ENCODE data around the gene MTUS2. TPM values are rescaled to one million over a fixed set of nuclear protein-coding genes. Genes with fewer than 3 reads are reported as not detected.

Gene MTUS2
- 1 to 10 TPM in 3 of 4 donors, under 1 TPM in 1; 0.74 to 6.2 (median 1.6) TPM for polyA plus RNA-seq (ENCODE audit: insufficient read length in 4 of 4)

DNA sequence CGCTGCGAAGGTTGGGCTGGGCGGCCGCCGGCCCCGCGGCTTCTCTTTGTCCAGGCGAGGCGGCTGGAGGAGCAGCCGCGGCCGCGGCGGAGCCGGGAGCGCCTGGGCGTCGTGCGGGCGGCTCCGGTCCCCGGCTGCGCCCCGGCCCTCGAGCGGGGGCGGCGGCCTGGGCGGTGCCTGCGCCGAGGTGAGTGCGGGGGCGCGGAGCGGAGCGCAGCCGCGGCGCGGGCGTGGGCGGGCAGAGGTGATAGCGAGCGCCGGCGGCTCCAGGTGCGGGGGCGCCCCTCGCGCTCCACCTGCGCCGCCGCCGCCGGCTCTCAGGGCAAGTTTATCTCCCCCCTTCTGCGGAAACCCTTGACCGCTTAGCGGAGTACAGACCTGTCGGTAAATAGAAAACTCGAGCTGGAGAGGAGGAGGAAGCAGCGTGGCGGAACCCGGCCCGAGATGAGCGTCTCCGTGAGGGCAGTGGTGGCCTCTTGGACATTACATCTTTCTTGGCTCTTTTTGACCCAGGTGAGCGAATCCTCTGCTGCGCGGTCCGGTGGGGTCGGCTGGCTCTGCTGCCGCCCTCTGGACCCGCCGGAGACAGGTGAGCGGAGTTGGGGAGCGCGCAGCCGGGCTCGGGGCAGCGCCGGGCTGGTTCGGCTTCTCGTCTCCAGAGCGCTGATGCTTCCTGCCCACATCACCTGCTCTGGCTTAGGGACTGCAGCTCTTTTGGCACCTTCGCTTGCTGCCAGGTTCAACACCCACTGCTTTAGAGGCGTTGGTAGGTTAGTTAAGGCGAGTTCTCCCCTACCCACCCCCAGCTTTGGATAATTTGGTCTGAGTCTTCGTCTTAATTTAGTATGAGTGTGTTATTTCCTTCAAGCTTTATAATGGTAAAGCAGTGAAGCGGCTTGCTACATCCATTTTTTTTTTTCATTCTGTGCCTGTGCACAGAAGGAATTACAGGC is at the start of gene MTUS2:
Gene MTUS2 (plus strand): TSS at position 241 of the 953 bp plus-strand sequence.
- peak in 2 of 4 donors; percentile 4 to 8 for DNase-seq (ENCODE audit: low read depth in 4 of 4, low spot score in 3 of 4)

- DNase-seq (ENCODE audit: low read depth in 4 of 4, low spot score in 3 of 4): no peak
Observed at GRCh38 chr13:28778308-28779215, 41.6 kb upstream of the MTUS2 start.

DNA sequence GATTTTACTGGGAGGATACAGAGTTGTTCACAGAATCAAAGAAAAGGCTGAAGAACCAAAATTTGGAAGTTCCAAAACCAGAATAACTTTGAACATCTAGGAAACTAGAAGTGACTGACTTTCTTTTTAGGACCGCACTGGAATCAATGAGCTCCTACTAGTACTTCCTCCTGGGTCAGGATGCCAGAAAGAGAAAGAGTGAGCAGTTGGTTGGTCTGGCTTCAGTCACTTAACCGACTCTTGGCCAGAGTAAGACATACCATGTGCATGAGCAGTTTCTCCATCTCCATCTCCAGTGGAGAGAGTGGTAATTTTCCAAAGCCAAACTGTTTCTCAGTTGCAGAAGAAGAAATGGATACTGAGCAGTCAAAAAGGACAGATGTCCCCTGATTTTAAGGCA is 27.1 kb upstream of the MTUS2 start:
- no peak for DNase-seq (ENCODE audit: low read depth in 4 of 4, low spot score in 3 of 4)

DNA sequence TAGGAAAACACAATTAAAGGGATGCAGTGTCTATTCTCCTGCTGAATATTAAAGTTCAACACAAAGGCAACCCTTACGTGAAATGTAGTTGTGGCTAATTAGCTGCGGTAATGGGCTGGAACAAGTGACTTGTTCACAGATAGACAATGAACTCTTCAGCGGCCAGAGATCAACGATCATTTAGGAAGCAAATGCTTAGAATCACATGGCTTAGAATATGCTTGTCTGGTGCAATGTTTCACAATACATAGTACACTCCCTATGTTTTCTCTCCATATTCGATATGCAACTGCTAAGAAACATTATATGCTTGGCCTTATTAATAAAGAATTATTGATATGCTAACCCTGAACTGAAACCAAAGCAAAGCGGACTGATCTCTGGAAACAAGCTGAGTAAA is 25.7 kb upstream of the MTUS2 start:
- DNase-seq (ENCODE audit: low read depth in 4 of 4, low spot score in 3 of 4): no peak

DNA sequence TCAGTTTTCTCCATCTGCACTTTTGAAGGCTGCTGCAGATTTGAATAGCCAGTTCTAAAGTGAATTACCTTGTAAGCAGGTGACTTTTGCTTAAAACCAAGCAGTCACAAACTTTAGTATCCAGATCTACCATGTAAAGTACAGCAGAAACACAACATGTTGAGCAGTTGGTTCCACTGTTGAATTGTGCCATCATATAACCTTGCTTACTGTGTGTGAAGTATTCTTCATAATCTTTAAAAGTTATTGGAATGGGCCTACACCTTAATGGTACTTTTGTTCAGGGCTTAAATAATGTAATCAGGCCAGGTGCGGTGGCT is 23.2 kb upstream of the MTUS2 start:
- no peak for DNase-seq (ENCODE audit: low read depth in 4 of 4, low spot score in 3 of 4)

DNA sequence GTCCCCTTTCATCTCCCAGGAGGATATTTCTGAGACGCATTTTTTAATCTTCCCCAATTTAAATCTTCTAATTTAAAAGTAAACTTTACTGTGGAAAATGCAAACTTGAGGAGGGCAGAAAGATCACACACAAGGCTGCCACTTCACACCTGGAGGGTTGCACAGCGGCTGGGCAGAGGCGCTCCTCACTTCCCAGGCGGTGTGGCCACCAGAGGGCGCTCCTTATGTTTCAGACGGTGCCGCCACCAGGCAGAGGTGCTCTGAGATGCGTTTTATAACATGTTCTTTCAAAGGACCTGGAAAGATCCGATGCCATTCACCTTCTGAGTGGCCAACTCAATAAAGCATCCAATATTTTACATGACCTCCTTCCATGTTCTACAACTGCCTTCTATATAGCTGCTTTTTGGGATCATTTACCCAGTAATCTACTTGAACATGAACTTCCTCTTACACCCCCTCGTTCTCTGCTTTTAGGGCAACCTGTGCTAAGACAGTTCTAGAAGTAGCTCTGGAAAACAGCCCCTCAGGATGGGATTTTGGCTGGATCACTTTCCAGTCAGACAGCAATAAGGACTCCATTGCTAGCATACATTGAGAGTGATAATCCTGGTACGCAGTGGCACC is 14.8 kb upstream of the MTUS2 start:
- DNase-seq (ENCODE audit: low read depth in 4 of 4, low spot score in 3 of 4): no peak

- no peak for DNase-seq (ENCODE audit: low read depth in 4 of 4, low spot score in 3 of 4)
Observed at GRCh38 chr13:28817204-28817603, 2.9 kb upstream of the MTUS2 start.

GRCh38 chr13:28819046-28819730 is 951 bp upstream of the MTUS2 start:
- peak in 1 of 4 donors; percentile 7 for DNase-seq (ENCODE audit: low read depth in 4 of 4, low spot score in 3 of 4)

GRCh38 chr13:28819735-28820098 is 422 bp upstream of the MTUS2 start:
- DNase-seq (ENCODE audit: low read depth in 4 of 4, low spot score in 3 of 4): peak in 3 of 4 donors; percentile 8 to 41 (median 33)

- DNase-seq (ENCODE audit: low read depth in 4 of 4, low spot score in 3 of 4): no peak
Observed at GRCh38 chr13:28822151-28822550, 2.0 kb downstream of the MTUS2 start.

- no peak for DNase-seq (ENCODE audit: low read depth in 4 of 4, low spot score in 3 of 4)
Observed at GRCh38 chr13:28822801-28823200, 2.7 kb downstream of the MTUS2 start.

- DNase-seq (ENCODE audit: low read depth in 4 of 4, low spot score in 3 of 4): no peak
Observed at GRCh38 chr13:28825379-28825778, 5.2 kb downstream of the MTUS2 start.

GRCh38 chr13:28826368-28826767 is 6.2 kb downstream of the MTUS2 start:
- no peak for DNase-seq (ENCODE audit: low read depth in 4 of 4, low spot score in 3 of 4)

- no peak for DNase-seq (ENCODE audit: low read depth in 4 of 4, low spot score in 3 of 4)
Observed at GRCh38 chr13:28830580-28830979, 10.4 kb downstream of the MTUS2 start.

DNA sequence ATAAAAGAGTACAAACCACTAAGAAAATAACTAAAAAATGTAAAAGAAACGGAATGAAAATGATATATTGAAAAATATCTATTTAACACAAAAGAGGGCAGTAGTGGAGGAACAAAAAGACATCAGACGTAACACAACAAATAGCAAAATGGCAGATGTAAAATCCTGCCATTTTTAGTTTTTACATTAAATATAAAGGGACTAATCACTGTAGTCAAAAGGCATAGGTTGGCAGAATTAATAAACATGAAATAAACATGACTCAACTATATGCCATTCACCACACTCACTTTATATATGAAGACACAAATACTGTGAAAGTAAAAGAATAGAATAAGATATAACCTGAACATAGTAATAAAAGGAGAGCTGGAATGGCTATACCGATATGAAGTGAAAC is 11.0 kb downstream of the MTUS2 start:
- DNase-seq (ENCODE audit: low read depth in 4 of 4, low spot score in 3 of 4): no peak

GRCh38 chr13:28837111-28837510 is 17.0 kb downstream of the MTUS2 start:
- DNase-seq (ENCODE audit: low read depth in 4 of 4, low spot score in 3 of 4): no peak

DNA sequence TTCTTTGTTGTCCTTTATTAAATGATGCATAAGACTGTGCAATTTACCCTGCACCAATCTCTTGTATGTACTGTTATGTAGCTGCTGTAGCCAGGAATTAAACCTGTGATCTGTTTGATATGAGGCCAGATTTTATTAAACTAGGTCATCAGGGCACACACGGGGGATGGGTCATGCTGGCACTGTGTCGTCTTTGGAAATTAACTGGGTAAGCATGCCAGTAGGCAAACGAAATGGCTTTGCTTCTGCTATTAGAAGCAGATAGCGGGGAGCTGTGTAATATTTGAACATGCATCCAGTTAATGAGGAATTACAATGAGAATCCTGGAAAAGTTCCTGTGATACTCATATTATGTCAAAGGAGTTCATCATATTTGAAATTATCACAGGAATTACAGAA is 23.5 kb downstream of the MTUS2 start:
- DNase-seq (ENCODE audit: low read depth in 4 of 4, low spot score in 3 of 4): no peak

DNA sequence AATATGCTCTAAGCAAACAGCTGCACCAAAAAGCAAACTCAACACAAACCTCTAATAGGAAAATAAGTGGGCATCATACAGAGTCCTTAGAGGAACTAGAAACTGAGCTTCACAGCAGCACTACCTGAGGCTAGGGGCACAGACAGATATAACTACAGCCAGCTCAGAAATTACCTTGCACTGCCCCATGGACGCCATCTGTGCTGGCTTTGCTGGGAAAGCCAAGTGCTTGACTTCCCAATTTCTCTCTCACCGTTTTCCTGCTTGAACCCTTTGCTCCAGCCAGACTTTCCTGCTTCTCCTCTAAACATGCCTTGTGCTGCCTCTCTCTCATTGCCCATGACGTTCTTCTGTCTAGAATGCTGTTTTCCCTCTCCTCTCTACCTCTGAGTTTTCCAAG is 29.3 kb downstream of the MTUS2 start:
- no peak for DNase-seq (ENCODE audit: low read depth in 4 of 4, low spot score in 3 of 4)

GRCh38 chr13:28850226-28850625 is 30.1 kb downstream of the MTUS2 start:
- DNase-seq (ENCODE audit: low read depth in 4 of 4, low spot score in 3 of 4): no peak

- no peak for DNase-seq (ENCODE audit: low read depth in 4 of 4, low spot score in 3 of 4)
Observed at GRCh38 chr13:28851422-28851821, 31.3 kb downstream of the MTUS2 start.

Data from left renal pelvis (tissue), 4 donors.